ENCODE measurements around the gene UST.

The UST gene

DNA sequence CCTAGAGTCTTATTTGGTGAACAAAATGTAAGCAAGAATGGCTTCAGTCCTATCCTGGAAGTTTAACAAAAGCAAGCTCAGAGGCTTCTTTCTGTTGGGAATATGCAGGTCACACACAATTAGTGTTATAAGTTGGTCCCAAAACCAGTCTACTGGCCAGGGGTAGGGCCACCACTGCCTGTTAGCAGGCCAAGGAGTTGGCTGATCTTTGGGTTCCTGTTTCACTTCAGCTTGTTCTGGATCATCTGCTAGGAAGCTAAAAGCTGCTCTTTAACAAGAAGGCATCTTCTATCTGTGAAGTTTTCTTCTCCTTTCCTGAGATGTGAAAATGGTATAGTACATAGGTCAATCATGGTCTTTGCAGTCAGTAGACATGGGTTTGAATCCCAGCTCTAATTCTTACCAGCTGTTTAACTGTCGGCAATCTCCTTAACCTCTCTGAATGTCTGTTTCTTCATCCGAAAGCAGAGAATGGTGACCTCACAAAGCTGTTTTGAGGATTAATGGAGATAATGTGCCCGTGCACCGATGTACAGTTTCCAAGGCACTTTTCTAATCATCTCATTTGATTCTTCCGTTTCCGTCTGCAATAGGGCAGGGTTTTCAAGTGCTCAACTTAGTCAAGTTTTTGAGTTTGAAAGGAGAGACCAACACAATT lies 299.5 kb downstream of the UST start:
- no peak for DNase-seq

DNA sequence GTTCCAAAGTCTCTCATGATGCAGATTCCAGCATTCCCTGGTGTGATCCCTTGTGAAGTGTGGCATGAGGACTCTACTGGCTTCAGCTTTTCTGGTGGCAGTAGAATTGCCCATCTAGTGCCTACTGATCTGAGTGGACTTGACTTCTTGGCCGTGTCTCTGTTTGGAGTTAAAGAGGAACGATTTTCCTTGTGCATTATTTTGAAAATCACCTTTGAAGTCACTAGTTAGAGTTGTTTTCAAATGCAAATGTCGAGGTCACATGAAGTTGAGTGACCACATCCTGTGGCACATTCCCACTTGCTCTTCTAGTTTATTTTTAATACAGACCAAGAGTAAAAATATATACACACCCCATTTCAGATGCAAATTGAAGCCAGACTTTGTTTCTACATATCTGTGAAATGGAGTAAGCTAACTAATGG lies 300.0 kb downstream of the UST start:
- no peak for DNase-seq

DNA sequence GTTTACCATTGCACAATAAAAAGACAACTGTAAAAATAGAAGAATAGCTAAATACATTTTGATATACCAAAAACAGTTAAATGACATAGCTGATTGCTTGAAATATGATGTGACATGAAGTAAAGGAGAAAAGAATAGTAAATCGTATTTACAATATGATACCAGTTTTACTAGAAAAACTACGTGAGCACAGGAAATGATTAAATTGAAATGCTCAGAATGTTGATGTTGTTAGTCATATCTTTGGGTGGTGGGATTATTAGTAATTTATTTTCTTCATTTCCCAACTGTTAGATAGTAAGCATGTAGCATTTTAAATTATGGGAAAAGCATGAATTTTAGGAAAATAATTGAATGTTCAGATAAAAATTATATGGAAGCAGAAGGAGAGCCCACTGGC lies 302.4 kb downstream of the UST start:
- DNase-seq, result no peak

DNA sequence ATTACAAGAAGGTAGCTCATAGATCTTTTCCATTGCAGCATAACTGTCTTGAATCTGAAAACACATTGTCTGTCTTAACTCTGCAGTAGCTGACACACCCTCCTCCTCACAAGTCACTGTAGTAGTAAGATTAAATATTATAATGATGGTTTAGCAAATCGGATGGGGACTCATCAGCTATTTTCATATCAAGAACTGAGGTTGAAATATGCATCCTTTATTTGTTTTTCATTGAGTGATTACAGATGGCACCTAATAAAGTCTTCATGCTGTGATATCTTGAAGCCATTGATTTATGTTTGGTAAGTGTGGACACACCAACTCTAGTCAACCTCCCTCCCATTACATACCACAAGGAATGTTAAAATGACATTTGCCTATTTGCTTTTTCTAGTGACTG lies 303.3 kb downstream of the UST start:
- no peak for DNase-seq

DNA sequence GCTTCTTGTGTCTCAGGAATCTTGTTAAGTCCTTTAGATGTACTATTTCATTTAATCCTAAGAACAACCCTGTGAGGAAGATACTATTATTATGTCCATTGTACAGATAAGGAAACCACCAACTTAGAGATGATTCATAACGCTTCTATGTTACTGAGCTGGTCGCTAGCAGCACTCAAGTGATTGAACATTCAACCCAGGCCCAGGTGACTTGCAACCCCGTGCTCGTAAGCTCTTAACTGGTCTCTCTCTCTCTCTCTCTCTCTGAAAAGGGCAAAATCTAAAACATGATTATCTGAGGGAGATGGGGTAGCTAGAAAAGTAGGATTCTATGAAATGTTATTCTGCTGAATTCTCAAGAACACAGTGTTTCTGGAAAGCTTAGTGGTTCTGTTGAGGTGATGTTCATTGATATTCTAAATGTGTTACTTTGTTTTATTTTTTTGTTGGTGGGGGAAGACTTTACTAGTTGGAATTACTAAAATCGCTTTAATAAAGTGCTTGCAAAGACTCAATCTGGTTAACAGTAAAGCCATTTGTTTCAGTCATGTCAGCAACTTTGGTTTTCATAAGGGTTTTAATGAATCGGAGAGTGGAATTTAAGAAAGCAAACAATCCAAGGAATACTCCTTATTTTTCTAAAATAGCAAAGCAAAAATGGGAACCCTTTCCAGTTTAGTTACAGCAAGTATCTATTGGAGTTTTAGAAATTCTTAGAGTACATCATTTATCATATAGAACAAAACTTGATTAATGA lies 305.7 kb downstream of the UST start:
- DNase-seq, result no peak

DNA sequence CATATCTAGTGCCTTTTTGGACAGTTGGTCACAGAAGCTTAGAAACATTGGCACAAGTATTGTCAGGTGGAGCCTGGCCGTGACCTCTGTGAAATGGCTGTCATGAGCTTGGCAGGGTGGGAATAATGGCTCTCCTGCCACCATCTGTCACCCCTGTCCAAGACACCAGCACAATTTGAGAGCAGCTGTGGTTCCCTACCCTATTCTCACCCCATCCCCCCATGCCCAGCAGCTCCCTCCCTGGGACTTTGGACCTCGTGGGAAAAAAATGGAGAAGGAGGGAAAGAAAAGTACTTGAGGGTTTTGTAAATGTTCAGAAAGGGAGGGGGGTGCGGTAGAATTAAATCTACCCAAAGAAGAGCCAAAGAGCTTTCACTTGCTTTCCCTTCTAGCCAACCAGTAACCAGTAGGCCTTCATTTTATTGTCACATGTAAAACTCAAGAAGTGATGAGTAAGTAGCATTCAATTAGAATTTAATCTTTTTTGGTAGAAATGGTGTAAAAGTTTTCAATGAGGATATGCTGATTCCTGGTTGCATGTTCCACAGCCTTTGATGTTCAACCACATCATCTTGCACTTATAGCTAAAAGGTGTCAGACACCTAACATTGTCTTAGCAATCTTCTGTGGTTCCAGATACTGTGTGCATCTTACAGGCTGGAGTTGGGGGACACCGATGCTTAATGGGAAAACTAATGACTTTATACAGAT lies 307.2 kb downstream of the UST start:
- DNase-seq, result no peak

DNA sequence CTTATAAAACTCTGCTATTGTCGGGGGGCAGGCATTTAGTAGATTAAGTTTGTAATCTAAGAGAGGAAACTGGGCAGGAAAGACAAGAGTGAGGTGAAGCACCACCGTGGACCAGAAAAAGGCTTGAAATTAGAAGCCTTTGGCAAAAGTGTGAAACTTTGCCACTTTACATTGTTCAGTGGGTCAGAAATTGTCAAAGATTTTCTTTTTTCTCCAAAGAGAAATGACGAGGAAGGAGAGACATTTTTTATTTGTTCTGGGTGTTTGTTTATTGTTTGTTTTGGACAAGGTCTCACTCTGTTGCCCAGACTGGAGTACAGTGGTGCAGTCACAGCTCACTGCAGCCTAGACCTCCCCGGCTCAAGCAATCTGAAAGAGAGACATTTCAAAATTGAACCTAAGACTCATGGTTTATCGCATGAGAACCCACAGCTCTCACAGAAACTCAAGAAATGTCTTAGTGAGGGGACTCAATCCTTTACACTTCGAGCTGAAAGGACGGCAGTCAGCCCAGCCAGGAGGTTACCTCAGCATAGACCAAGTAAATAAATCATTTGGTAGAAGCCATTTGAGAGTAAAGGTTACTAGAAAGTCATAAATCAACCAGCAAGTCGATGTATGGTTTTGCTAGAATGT lies 307.8 kb downstream of the UST start:
- no peak for DNase-seq

DNA sequence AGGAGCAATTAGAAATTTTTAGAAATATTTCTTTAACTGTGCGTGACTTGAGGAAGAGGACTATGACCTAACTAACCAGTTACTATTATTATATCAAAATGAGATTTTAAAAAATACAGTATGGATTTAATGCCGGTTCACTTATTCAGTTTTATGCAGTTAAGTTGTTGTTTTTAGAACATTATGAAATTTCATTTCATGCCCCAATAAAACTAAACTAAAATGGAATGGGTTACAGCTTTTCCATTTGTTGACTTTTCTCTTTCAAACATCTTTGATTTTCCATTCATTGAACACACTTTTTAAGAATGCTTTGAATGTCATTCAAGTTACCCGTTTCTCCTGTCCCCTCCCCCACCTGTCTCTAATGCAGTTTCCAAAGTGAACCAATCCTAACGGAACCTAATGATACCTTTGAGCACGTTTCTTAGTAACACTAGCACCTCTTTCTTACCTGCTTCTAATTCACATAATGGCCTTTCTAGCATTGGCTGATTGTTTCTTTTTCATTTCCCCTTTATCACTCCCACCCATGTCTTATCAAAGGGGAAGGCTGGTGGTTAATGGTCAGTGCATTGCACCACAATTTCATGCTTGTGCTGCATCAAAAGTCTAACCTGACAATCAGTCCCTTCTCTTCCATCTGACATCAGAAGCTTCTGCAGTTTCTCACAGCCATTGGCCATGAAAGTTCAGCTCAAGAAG lies 308.5 kb downstream of the UST start:
- DNase-seq, result no peak

DNA sequence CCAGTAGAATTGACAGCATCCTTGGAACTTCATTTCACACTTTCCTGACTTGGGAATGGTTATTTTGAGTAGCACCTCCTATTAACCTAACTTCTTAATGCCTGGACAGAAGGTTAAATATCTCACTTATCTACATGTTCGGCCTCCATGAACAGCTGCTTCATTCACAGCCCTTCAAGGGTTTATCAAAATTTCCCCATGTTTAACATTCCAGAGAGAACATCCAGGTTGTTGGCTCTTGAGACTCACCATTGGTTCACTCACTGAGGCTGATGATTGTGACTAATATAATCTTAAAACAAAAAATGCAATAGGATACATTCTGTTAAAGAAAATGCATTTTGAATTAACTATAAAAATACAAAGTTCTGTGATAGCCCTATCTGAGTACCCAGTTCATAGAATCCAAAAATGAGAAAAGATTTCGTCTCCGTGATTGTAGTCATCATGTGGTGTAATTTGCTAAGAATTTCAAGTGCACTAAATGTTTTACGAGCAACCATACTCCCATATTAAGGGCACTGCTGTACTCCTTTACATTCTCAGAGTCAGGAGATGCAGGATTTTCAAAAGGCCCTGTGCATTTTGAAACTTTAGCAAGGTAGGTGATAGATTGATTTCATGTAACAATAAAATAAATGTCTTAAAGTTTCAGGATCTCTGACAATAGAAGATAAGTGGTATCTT lies 310.1 kb downstream of the UST start:
- DNase-seq, result no peak

DNA sequence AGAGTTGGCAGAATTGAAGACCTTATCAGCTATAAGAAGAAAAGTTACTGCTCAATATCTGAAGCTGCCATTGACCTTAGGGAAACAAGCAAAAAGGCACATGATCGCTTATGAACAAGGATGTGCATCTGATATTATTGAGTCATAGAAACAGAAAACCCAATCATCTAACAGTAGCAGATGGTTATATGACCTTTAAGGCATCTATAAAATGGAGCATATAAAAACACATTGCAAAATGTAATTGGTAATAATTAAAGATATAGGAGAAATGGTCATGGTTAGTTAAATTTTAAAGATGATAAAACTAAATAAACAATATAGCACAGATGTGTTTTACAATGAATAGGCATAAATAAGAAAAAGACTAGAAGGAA lies 310.6 kb downstream of the UST start:
- DNase-seq, result no peak

DNA sequence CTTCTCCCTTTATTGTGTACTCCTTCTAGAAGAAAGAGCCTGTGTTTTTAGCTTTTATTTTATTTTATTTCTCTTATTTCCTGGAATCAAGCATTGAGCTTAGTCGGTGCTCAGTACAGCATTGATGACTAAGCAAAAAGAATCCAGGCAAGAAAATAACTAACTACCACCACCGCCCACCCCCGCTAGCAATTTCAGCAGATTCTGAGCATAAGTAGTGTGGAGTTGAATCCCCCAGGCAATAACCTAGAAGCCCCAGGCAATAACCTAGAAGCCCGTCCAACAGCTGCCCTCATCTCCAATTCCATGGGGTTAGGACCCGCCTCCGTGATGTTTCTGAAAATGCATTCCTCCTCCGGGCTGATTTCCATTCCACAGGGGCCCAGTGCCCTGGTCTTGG lies 312.7 kb downstream of the UST start:
- no peak for DNase-seq

DNA sequence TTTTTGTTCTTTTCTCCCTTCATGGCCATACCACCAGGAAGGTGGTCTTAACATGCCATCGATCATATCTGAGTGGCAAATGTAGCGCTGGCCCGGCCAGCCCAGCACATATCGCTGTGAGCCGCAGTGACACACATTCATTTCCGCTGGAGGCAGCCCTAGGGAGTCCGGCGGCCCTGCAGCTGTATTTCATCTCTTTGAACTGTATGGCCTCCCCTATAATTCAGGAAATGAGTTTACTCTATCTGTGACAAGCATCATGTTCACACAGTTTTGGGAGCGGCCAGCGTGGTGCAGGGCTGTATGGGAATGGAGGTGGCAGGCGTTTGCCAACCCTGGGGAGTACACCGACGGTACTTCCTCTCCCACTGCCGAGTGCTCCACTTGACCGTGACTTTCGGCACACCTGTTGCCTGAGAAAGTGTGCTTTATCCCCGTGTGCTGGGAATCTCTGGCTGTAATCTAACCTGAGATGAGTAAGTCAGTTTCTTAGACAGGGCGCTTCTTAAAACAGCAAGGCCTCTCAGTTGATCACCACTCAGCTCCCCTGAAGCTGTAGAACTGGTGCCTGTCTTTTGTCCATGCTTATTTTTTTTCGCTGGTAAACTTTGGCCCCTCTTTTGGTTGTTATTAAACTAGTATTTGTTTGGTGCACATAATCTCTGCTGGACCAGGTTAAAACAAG lies 313.6 kb downstream of the UST start:
- DNase-seq, result no peak

DNA sequence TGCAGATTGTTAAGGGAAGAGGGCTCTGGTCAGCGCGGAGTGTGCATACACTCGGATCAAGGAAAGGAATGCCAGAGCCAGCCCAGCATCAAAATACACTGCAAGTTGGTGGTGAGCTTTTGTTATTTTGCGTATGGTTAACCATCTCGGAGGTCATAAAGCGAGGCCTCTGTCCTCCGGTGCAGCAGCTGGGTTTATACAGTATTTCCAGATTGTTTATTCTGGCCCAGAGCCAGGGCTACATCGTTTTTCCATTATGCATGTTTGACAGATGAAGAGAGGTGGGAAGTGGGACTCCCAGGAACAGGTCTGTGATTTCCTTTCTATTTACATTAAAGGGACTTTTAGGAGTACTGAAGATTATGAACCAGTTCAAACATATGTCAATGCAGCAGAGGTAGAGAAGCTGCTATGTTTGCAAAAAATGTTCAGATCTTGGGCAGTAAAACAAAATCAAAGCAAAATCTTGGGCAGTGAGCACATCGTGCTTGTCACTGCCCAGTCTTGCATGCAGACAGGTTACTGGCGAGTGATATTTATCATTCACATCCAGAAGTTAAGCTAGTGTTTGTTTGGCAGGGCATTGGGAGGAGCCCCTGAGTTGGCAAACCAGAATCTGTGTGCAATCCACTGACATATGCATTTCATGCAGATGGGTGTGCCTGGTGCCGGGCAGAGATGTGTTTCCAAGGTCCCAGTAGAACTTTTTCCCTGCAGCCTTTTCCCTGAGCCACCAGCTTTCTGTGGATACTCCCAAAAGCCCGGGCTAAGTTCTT lies 314.3 kb downstream of the UST start:
- DNase-seq, result no peak

DNA sequence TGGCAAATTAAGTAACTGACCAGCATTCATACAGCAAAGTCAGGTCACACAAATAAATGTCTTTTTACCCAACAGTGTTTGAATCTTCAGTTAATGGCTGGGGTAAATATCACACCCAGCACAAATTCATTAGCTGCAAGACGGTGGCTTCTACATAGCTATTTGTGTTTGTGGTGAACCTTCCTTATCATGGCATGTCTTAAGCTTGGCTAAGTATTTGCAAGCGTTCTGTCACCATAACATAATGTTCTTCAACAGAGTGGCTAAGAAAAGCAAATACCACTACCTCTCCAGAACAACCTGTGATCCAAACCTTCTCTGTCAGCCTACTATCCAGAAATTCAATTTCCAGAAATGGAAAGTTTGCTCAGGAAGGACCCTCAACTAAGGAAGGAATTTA lies 315.1 kb downstream of the UST start:
- DNase-seq, result no peak

DNA sequence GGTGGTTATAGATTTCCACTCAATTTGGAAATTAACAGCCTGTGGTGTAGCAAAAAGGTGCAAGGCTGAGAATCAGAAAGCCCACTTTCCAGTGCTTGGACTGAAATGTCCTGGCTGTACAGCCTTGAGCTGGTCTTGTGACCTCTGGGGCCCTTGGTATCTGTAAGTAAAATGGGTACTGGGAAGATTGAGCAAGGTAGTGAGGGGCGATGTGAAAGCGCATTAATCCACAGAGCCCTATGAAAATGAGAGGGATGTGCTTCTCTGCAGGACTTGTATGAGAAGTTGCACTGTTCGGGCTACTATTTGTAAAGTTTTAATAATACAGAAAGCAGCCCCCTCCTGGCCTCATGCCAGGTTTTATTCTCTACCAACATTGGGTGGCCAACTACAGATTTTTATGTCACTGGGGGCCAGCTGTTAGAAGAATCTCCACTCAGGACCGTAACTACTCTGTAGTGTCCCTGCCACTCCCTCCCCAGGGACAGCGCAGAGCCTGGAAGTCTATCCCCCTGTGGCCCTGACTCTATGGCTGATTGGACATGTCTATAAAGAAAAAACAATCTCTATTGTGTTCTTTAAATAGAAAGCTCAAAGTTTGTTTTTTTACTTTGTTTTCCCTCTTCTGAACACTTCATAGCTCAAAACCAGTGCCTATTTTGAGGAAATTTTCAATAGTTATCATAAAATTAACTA lies 316.0 kb downstream of the UST start:
- DNase-seq, result no peak

DNA sequence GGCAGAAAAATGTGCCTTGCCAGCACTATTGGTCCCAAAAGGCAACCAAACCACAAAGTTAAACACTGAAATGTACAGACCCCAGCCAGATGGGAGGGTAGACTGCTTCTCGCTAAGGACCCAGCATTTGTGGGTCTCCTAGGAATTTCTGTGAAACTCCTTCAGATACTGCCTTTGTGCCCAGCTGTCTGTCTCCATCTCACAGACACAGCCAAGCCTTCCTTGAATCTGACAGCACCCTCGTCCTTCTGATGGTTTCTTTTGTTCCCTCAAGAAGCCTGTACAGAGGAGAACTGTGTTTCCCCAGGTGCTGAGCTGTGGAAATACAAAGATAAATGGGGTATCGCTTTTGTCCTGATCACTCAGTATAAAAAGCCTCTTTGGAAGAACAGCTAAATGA lies 316.6 kb downstream of the UST start:
- no peak for DNase-seq

DNA sequence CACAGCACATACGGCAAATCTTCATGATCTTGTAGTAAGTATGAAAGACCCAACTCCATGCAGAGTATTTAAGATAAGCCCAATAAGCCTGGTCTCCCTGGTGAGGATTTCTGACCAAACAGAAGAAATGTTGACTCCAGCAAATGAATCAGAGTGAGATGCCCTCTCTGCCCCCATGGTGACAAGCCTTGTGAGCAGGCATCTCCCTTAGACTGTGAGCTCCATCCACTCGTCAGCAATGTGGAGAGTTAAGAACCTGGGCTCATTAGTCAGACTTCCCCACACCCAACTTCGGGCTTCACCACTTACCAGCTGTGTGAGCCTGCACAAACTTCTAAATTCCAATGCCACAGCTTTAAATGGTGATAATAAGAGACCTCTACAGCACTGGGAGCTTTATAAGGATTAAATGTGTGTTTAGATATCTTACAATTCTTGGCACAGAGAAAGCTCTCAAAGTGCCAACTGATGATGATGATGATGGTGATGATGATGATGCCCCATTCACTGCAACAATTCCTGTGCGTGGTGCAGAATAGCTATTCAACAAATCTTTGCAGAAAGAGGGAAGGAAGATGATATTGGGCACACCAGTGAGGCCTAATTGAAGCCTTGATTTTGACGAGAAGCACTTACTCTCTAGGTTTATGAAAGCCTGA lies 317.3 kb downstream of the UST start:
- no peak for DNase-seq

DNA sequence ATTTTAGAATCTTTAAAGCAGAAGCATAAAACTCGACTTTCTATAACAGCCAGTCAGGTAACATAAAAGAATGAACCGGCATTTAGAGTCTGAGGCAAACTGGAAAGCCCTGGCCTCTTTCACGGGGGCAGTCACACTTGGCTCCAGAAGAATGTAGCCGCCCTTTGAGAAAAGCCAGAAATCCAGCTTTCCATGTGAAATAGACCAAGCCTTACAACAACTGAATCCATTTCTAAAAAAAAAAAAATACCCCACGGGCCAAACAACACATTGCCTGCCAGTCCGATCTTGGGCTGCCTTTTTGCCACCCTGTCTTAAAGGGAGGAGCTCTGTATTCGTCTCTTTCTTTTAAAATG lies 317.8 kb downstream of the UST start:
- no peak for DNase-seq

DNA sequence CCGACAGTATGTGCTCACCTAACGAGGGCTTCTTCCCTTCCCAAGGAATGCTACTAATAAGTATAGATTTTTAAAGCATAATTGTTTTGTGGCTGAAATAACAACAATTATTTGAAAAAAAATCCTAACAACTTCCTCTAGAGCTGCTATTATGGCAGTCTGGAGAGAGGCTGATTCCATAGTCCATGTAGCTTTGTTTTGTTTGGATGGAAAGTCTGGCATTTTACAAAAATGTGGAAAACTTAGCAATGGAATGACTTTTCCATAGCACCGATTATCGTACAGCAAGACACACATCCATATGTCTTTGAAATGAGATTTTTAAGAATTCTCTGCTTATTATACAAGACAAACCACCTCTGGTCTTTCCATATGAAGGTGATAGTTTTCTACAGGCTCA lies 318.3 kb downstream of the UST start:
- no peak for DNase-seq
